Esophagus muscularis mucosa (tissue), 4 donors: ENCODE data around the gene DNAJC1. TPM values are rescaled to one million over a fixed set of nuclear protein-coding genes. Genes with fewer than 3 reads are reported as not detected.

Experiments used
- DNase-seq: peaks from one replicate; pipeline ENCODE4 v3.0.0-alpha.2; 2017; ENCODE audit errors: extremely low spot score
- H3K27ac ChIP-seq, 4 donors: fragments of 200-600 bp; sonication (generic); replicated peaks in 1 of 4; 1 replicate in 3 of 4; 2 replicates in 1 of 4; pipeline ENCODE4 v1.5.1; 2016 to 2019; ENCODE audit warnings: mild to moderate bottlenecking in 1 of 4
- H3K27me3 ChIP-seq, 4 donors: fragments of 200-600 bp; sonication (generic); one replicate each; pipeline versions ENCODE4 v1.5.1 to v1.6.0; 2016 to 2019
- H3K36me3 ChIP-seq, 4 donors: fragments of 200-600 bp; sonication (generic); one replicate each; pipeline ENCODE4 v1.5.1; 2016 to 2019
- H3K4me1 ChIP-seq, 4 donors: fragments of 200-600 bp; sonication (generic); one replicate each; pipeline ENCODE4 v1.5.1; 2016 to 2019
- H3K4me3 ChIP-seq, 4 donors: fragments of 200-600 bp; sonication (generic); 1 replicate in 2 of 4; 2 replicates in 2 of 4; pipeline ENCODE4 v1.5.1; 2016 to 2019; ENCODE audit warnings: mild to moderate bottlenecking in 4 of 4, moderate library complexity in 1 of 4
- H3K9me3 ChIP-seq, 4 donors: fragments of 200-600 bp; sonication (generic); 1 replicate in 3 of 4; 2 replicates in 1 of 4; pipeline ENCODE4 v1.5.1; 2016 to 2019
- EP300 ChIP-seq: sonication (generic); formaldehyde crosslinking; IDR thresholded peaks from one replicate; pipeline ENCODE4 v1.6.1; 2017; ENCODE audit warnings: antibody characterized with exemption
- POLR2A ChIP-seq: fragments of 450-650 bp; IDR thresholded peaks from one replicate; pipeline ENCODE4 v1.6.1; 2017; ENCODE audit warnings: antibody characterized with exemption, moderate library complexity, mild to moderate bottlenecking, low read depth
- POLR2AphosphoS5 ChIP-seq, 2 donors: sonication (generic); formaldehyde crosslinking; IDR thresholded peaks; one replicate each; pipeline ENCODE4 v1.6.1; 2017; ENCODE audit warnings: antibody characterized with exemption in 2 of 2
- WGBS: methylation state at CpG from one replicate; pipeline ENCODE4 v1.1.5; 2018; 5-methylcytosine and 5-hydroxymethylcytosine counted together
- intact Hi-C: fragments of 100-400 bp; cut with DNase I; formaldehyde crosslinking; loops from one replicate; pipeline ENCODE4 v1.15.1; 2023
- total RNA-seq, 4 donors: library from RNA; depleted of rRNA; stranded (reverse); fragments of >200 nt; gene quantifications; one replicate each; pipeline versions ENCODE4 v1.1.0 to v1.2.1, GENCODE V29; 2016
- TF ChIP-seq, protein P1 (sequence below), 3 experiments: fragments of 200-600 bp in 2 of 3; fragments of 450-650 bp in 1 of 3; sonication (generic) in 2 of 3; IDR thresholded peaks; one replicate each; pipeline ENCODE4 v1.5.1; 2017 to 2019; ENCODE audit warnings: antibody characterized with exemption in 3 of 3, mild to moderate bottlenecking in 2 of 3, moderate library complexity in 1 of 3

The DNAJC1 gene
- total RNA-seq, 4 donors from 2014 or later, result 46.5 to 70.6 (median 61.5) TPM

DNA sequence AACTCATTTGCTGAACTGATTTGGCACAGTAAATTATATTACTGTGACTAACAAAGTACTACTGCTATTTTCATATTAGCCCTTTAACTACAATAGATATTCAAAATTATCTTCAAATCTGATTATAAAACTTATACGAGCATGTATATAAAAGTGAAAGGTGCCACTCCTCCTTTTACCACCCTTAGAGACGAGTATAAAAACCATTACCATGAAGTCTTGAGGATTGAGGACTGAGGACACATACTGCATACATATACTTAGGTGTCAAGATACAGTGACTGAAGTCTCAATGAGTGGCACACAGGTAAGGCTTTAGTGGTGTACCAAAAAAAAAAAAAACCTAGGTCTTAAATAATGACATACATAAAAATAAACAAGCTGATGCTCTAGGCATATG is 98.6 kb downstream of the DNAJC1 start:
- Histone ChIP-seq H3K9me3 (no peaks in the 10 kb centered on the region), H3K4me3 (no peak overlapping the region), H3K4me1 (no peaks in the 10 kb centered on the region), H3K27me3 (no peaks in the 10 kb centered on the region), H3K36me3 (peaks cover 8 to 22% (median 12%) of the 10 kb centered on the region in 4 donors), H3K27ac (no peak overlapping the region)
- 98% methylated on average over 2 of the region's 2 CpGs for WGBS
- TF ChIP-seq, protein P1, sequence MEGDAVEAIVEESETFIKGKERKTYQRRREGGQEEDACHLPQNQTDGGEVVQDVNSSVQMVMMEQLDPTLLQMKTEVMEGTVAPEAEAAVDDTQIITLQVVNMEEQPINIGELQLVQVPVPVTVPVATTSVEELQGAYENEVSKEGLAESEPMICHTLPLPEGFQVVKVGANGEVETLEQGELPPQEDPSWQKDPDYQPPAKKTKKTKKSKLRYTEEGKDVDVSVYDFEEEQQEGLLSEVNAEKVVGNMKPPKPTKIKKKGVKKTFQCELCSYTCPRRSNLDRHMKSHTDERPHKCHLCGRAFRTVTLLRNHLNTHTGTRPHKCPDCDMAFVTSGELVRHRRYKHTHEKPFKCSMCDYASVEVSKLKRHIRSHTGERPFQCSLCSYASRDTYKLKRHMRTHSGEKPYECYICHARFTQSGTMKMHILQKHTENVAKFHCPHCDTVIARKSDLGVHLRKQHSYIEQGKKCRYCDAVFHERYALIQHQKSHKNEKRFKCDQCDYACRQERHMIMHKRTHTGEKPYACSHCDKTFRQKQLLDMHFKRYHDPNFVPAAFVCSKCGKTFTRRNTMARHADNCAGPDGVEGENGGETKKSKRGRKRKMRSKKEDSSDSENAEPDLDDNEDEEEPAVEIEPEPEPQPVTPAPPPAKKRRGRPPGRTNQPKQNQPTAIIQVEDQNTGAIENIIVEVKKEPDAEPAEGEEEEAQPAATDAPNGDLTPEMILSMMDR (IDR thresholded peaks at IDR 0.05), result no peak
- TF ChIP-seq POLR2A, result no peak
- no peak for TF ChIP-seq POLR2AphosphoS5 (IDR thresholded peaks at IDR 0.05)
- TF ChIP-seq EP300, result no peak
- no peak for DNase-seq
- intact Hi-C loops, result no loop called here

DNA sequence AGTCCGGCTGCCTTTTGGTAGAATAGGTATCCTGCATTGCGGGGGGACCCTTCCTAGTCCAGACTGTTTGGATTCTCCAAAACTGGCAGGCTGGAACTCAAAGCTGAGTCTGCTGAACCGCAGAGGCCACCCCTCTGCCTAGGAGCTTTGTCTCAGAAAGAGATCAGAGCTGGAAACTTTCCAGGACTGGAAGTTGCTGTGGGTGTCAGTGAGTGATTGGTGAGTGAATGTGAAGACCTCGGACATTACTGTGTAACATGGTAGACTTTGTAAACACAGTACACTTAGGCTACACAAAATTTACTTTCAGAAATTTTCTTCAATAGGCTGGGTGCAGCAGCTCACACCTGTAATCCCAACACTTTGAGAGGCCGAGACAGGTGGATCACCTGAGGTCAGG is 103.8 kb downstream of the DNAJC1 start:
- no peaks in the 10 kb centered on the region for H3K9me3 ChIP-seq
- no peaks in the 10 kb centered on the region for H3K27me3 ChIP-seq
- TF ChIP-seq POLR2A, result no peak
- no peak for TF ChIP-seq EP300
- TF ChIP-seq, protein P1 (IDR thresholded peaks at IDR 0.05), result no peak
- no peak for TF ChIP-seq POLR2AphosphoS5 (IDR thresholded peaks at IDR 0.05)
- H3K4me1 ChIP-seq, result no peaks in the 10 kb centered on the region
- 89% methylated on average over 2 of the region's 5 CpGs for WGBS
- no peak for DNase-seq
- no peak overlapping the region for H3K4me3 ChIP-seq
- intact Hi-C loops, result no loop called here
- no peak overlapping the region for H3K27ac ChIP-seq
- H3K36me3 ChIP-seq, result peaks cover 8 to 48% (median 19%) of the 10 kb centered on the region in 4 donors

DNA sequence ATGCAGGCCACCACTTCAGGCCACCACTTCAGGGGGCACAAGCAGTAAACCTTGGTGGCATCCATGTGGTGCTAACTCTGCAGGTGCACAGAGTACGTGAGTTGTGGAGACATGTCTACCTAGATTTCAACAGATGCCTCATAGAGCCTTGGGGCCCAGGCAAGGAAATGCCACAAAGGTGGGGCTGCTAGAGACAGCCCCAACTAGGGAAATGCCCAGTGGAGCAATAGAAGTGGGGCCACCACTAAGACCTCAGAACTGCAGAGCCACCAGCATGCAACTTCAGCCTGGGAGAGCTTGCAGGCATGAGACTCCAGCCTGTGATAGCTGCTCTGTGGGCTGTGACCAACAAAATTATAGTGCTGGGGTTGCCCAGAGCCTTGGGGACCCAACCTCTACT is 107.6 kb downstream of the DNAJC1 start:
- intact Hi-C loops, result no loop called here
- no peak overlapping the region for H3K27ac ChIP-seq
- no peak overlapping the region for H3K4me3 ChIP-seq
- peaks cover 0 to 39% (median 18%) of the 10 kb centered on the region in 4 donors for H3K36me3 ChIP-seq
- TF ChIP-seq EP300 (no peak), POLR2AphosphoS5 (IDR thresholded peaks at IDR 0.05) (no peak), POLR2A (no peak)
- TF ChIP-seq, protein P1 (IDR thresholded peaks at IDR 0.05), result no peak
- 100% methylated on average over 1 of the region's 1 CpG for WGBS
- no peaks in the 10 kb centered on the region for H3K4me1 ChIP-seq
- peaks cover 0 to 32% (median 14%) of the 10 kb centered on the region in 4 donors for H3K9me3 ChIP-seq
- H3K27me3 ChIP-seq, result no peaks in the 10 kb centered on the region
- no peak for DNase-seq

DNA sequence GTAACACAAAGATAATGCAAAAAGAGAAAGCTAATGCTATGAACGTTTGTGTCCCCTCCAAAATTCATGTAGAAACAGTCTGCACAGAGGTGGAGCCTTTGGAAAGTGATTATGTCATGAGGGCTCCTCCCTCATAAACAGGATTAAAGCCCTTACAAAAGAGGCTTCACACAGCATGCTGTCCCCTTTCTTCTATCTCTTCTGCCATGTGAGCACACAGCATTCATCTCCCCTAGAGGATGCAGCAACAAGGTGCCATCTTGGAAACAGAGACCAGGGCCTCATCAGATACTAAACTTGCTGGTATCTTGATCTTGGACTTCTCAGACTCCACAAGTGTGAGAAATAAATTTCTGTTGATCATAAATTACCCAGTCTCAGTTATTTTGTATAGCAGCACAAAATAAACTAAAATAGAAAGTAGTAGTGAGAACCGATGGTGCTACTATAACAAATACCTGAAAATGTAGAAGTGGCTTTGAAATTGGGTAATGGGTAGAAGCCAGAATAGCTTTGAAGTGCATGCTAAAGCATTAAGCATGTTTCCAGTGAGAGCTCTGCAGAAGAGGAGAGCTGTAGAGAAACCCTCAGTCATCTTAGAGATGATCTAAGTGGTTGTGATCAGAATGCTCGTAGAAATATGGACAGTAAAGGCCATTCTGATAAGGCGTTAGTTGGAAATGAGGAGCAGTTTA is 108.7 kb downstream of the DNAJC1 start:
- Histone ChIP-seq H3K4me1 (no peaks in the 10 kb centered on the region), H3K27ac (no peak overlapping the region), H3K4me3 (no peak overlapping the region), H3K27me3 (no peaks in the 10 kb centered on the region), H3K9me3 (peaks cover 0 to 32% (median 14%) of the 10 kb centered on the region in 4 donors), H3K36me3 (peaks cover 0 to 47% (median 22%) of the 10 kb centered on the region in 4 donors)
- DNase-seq, result no peak
- intact Hi-C loops, result no loop called here
- no peak for TF ChIP-seq POLR2AphosphoS5 (IDR thresholded peaks at IDR 0.05)
- 97% methylated on average over 4 of the region's 4 CpGs for WGBS

DNA sequence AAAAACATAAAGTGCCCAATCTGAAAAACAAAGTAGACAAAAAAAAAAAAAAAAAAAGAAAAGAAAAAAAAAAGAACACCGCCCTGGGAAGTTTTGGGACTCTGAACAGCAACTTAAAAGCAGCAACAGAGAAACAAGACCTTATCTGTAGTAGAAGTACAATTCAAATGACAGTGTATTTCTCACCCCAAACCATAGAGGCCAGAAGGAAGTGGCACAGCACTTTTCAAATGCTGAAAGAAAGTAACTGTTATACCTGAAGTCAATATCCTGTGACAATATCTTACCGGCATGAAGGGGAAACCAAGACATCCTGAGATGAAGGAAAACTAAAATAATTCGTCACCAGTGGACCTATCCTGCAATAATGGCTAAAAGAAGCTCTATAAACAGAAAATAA is 112.1 kb downstream of the DNAJC1 start:
- Histone ChIP-seq H3K9me3 (peaks cover 0 to 32% (median 17%) of the 10 kb centered on the region in 4 donors), H3K27ac (no peak overlapping the region), H3K27me3 (no peaks in the 10 kb centered on the region), H3K4me3 (no peak overlapping the region), H3K4me1 (no peaks in the 10 kb centered on the region), H3K36me3 (peaks cover 0 to 35% (median 18%) of the 10 kb centered on the region in 4 donors)
- intact Hi-C loops, result no loop called here
- WGBS, result 90% methylated on average over 3 of the region's 3 CpGs
- TF ChIP-seq POLR2A, result no peak
- no peak for TF ChIP-seq EP300
- TF ChIP-seq, protein P1 (IDR thresholded peaks at IDR 0.05), result no peak
- no peak for TF ChIP-seq POLR2AphosphoS5 (IDR thresholded peaks at IDR 0.05)
- no peak for DNase-seq
